BE2C (cell line): Measurements from ENCODE around the gene RHOH.

ENCODE experiments used
- DNase-seq: peaks from one replicate; pipeline ENCODE4 v3.0.0-alpha.2; 2020
- H3K27me3 ChIP-seq: fragments of 250-450 bp; sonication (Bioruptor Pico); 2 replicates; pipeline ENCODE4 v1.5.1; 2020; ENCODE audit warnings: mild to moderate bottlenecking
- H3K36me3 ChIP-seq: fragments of 250-450 bp; sonication (Bioruptor Pico); 2 replicates; pipeline ENCODE4 v1.5.1; 2020; ENCODE audit warnings: mild to moderate bottlenecking
- H3K4me1 ChIP-seq: fragments of 250-450 bp; sonication (Bioruptor Pico); 2 replicates; pipeline ENCODE4 v1.5.1; 2020
- H3K4me3 ChIP-seq: 2 replicates; pipeline ENCODE4 v1.5.1; 2011; ENCODE audit warnings: low read depth, low read length
- H3K9me3 ChIP-seq: fragments of 250-450 bp; sonication (Bioruptor Pico); 2 replicates; pipeline ENCODE4 v1.5.1; 2020
- CTCF ChIP-seq: IDR thresholded peaks from 2 replicates; pipeline ENCODE4 v1.5.1; 2012; ENCODE audit warnings: mild to moderate bottlenecking, low read depth, low read length

The RHOH gene

GRCh38 chr4:40183615-40184411 lies 13.0 kb upstream of the RHOH start:
- H3K4me1 ChIP-seq, result no peaks in the 10 kb centered on the region

GRCh38 chr4:40185830-40186664 lies 10.8 kb upstream of the RHOH start:
- no peak for DNase-seq
- H3K9me3 ChIP-seq, result no peaks in the 10 kb centered on the region
- no peaks in the 10 kb centered on the region for H3K27me3 ChIP-seq
- H3K4me1 ChIP-seq, result no peaks in the 10 kb centered on the region
- H3K36me3 ChIP-seq, result no peaks in the 10 kb centered on the region
- no peak for TF ChIP-seq CTCF
- no peak overlapping the region for H3K4me3 ChIP-seq

More at GRCh38 chr4:40183615-40184411, 13.0 kb upstream of the RHOH start:
- no peaks in the 10 kb centered on the region for H3K27me3 ChIP-seq
- H3K9me3 ChIP-seq, result no peaks in the 10 kb centered on the region
- no peak for TF ChIP-seq CTCF
- no peaks in the 10 kb centered on the region for H3K36me3 ChIP-seq
- no peak for DNase-seq
- no peak overlapping the region for H3K4me3 ChIP-seq

GRCh38 chr4:40186665-40187014 lies 10.2 kb upstream of the RHOH start:
- DNase-seq, result no peak
- no peaks in the 10 kb centered on the region for H3K9me3 ChIP-seq
- H3K36me3 ChIP-seq, result no peaks in the 10 kb centered on the region
- no peaks in the 10 kb centered on the region for H3K4me1 ChIP-seq
- H3K4me3 ChIP-seq, result no peak overlapping the region
- TF ChIP-seq CTCF, result no peak
- H3K27me3 ChIP-seq, result no peaks in the 10 kb centered on the region

GRCh38 chr4:40187386-40187906 lies 9.4 kb upstream of the RHOH start:
- no peaks in the 10 kb centered on the region for H3K27me3 ChIP-seq
- no peak overlapping the region for H3K4me3 ChIP-seq
- H3K36me3 ChIP-seq, result no peaks in the 10 kb centered on the region
- no peaks in the 10 kb centered on the region for H3K9me3 ChIP-seq
- no peak for DNase-seq
- TF ChIP-seq CTCF, result no peak
- H3K4me1 ChIP-seq, result no peaks in the 10 kb centered on the region

GRCh38 chr4:40190019-40190418 lies 6.8 kb upstream of the RHOH start:
- TF ChIP-seq CTCF, result no peak
- H3K36me3 ChIP-seq, result no peaks in the 10 kb centered on the region
- H3K9me3 ChIP-seq, result no peaks in the 10 kb centered on the region
- no peak for DNase-seq
- no peaks in the 10 kb centered on the region for H3K4me1 ChIP-seq
- H3K27me3 ChIP-seq, result no peaks in the 10 kb centered on the region
- H3K4me3 ChIP-seq, result no peak overlapping the region
